Measurements from ENCODE around the gene SLC24A2.

SLC24A2 gene

GRCh38 chr9:19754921-19755320 is 33.9 kb downstream of the SLC24A2 start:
- DNase-seq = no peak

- DNase-seq = no peak
Observed at GRCh38 chr9:19748278-19749126, 40.3 kb downstream of the SLC24A2 start.

GRCh38 chr9:19746223-19746622 is 42.6 kb downstream of the SLC24A2 start:
- DNase-seq = no peak

GRCh38 chr9:19741178-19741577 is 47.7 kb downstream of the SLC24A2 start:
- no peak for DNase-seq

All from activated gamma-delta T cell (primary cell).